CD4-positive, alpha-beta T cell (primary cell): ENCODE measurements around the gene RAPGEF6. TPM values are rescaled to one million over a fixed set of nuclear protein-coding genes. Genes with fewer than 3 reads are reported as not detected.

Source experiments
- ATAC-seq: fragments of 200-7000 bp; cut with Tn5 transposase; one replicate; pipeline ENCODE4 v1.10.0; 2022; ENCODE audit warnings: mild to moderate bottlenecking; ENCODE audit not compliant: poor library complexity
- CTCF ChIA-PET: fragments of 350-600 bp; sonication (Branson Sonifier 250); formaldehyde crosslinking; loops from one replicate; lab custom pipeline; 2021; ENCODE audit warnings: antibody characterized with exemption, inconsistent platforms; lab: Charles Lee
- POLR2A ChIA-PET: fragments of 350-600 bp; sonication (Branson Sonifier 250); formaldehyde crosslinking; loops from one replicate; lab custom pipeline; 2021; ENCODE audit warnings: antibody characterized with exemption, inconsistent platforms; lab: Charles Lee
- DNase-seq, 14 experiments: peaks; one replicate each; pipeline ENCODE4 v3.0.0-alpha.2; 2013 to 2020; ENCODE audit warnings: mixed read lengths in 2 of 14
- H3K27ac ChIP-seq, 2 donors: one replicate each; pipeline versions ENCODE4 v1.5.1 to v1.7.0; 2013; ENCODE audit warnings: low read length in 2 of 2, low read depth in 1 of 2, mild to moderate bottlenecking in 1 of 2
- H3K27me3 ChIP-seq, 2 experiments: 1 replicate in 1 of 2; 2 replicates in 1 of 2; pipeline versions ENCODE4 v1.6.1 to v1.7.0; 2013; ENCODE audit warnings: low read length in 2 of 2, control low read depth in 1 of 2, mild to moderate bottlenecking in 1 of 2, moderate library complexity in 1 of 2; ENCODE audit not compliant: insufficient read depth in 2 of 2, control insufficient read depth in 1 of 2
- H3K36me3 ChIP-seq: one replicate; pipeline ENCODE4 v1.6.1; 2013; ENCODE audit warnings: low read length, control low read depth; ENCODE audit not compliant: insufficient read depth
- H3K4me1 ChIP-seq: one replicate; pipeline ENCODE4 v1.6.1; 2013; ENCODE audit warnings: low read length, control low read depth; ENCODE audit not compliant: insufficient read depth
- H3K4me3 ChIP-seq: one replicate; pipeline ENCODE4 v1.5.1; 2013; ENCODE audit warnings: mild to moderate bottlenecking, low read length, moderate library complexity
- H3K9me3 ChIP-seq, 2 experiments: 1 replicate in 1 of 2; 2 replicates in 1 of 2; pipeline versions ENCODE4 v1.6.1 to v1.7.0; 2013; ENCODE audit warnings: low read length in 2 of 2, mild to moderate bottlenecking in 2 of 2, control low read depth in 1 of 2, moderate library complexity in 1 of 2; ENCODE audit not compliant: control insufficient read depth in 1 of 2, insufficient read depth in 1 of 2
- H3K27ac Mint-ChIP-seq: one replicate; pipeline ENCODE4 v1.8.0; 2020; ENCODE audit warnings: mixed read lengths
- H3K27me3 Mint-ChIP-seq: one replicate; pipeline ENCODE4 v1.8.0; 2021; ENCODE audit warnings: mixed read lengths
- H3K36me3 Mint-ChIP-seq: one replicate; pipeline ENCODE4 v1.8.0; 2021; ENCODE audit warnings: low read depth, mixed read lengths
- H3K4me1 Mint-ChIP-seq: one replicate; pipeline ENCODE4 v1.8.0; 2021; ENCODE audit warnings: low read depth, mixed read lengths
- H3K4me3 Mint-ChIP-seq: one replicate; pipeline ENCODE4 v1.8.0; 2020; ENCODE audit warnings: mild to moderate bottlenecking, mixed read lengths
- H3K9me3 Mint-ChIP-seq: one replicate; pipeline ENCODE4 v1.8.0; 2020; ENCODE audit warnings: mixed read lengths
- CTCF ChIP-seq: fragments of 200-600 bp; IDR thresholded peaks from one replicate; pipeline ENCODE4 v1.8.0; 2022; ENCODE audit warnings: antibody characterized with exemption, mild to moderate bottlenecking
- intact Hi-C, 2 experiments: fragments of 100-400 bp; cut with DNase I in 1 of 2; cut with micrococcal nuclease in 1 of 2; formaldehyde crosslinking; loops; one replicate each; pipeline versions ENCODE4 v1.15.1 to v1.9.0; 2023 to 2025; cut with DNase I, micrococcal nuclease
- total RNA-seq, 174 experiments: library from RNA in 2 of 174; stranded (reverse) in 2 of 174; gene quantifications; one replicate each; pipeline ENCODE4 v1.2.3 and lab custom pipeline; 2021 to 2026

Gene RAPGEF6
- total RNA-seq, 2 experiments from 2014 or later: 83.3 to 91.4 TPM

GRCh38 chr5:131677115-131677514 lies 42.1 kb upstream of the RAPGEF6 start:
- POLR2A ChIA-PET: interaction anchor here (1.0 kb wide), 1 partner anchor 41 kb away, joined by 5 read pairs; no protein-coding TSS in a partner anchor
- intact Hi-C loops: no loop called here
- Mint-ChIP-seq H3K9me3 (no peaks in the 10 kb centered on the region), H3K27ac (no peak overlapping the region), H3K36me3 (peaks cover 88% of the 10 kb centered on the region), H3K4me3 (no peak overlapping the region), H3K27me3 (no peaks in the 10 kb centered on the region), H3K4me1 (no peaks in the 10 kb centered on the region)
- Histone ChIP-seq H3K4me1 (no peaks in the 10 kb centered on the region), H3K4me3 (no peak overlapping the region), H3K27me3 (no peaks in the 10 kb centered on the region), H3K27ac (no peak overlapping the region), H3K36me3 (peaks cover 44% of the 10 kb centered on the region), H3K9me3 (no peaks in the 10 kb centered on the region)
- CTCF ChIA-PET: no interaction called here
- no peak for TF ChIP-seq CTCF
- ATAC-seq: no peak
- no peak for DNase-seq

- Histone ChIP-seq H3K9me3 (no peaks in the 10 kb centered on the region), H3K36me3 (peaks cover 48% of the 10 kb centered on the region), H3K27ac (no peak overlapping the region), H3K4me3 (no peak overlapping the region), H3K4me1 (no peaks in the 10 kb centered on the region), H3K27me3 (no peaks in the 10 kb centered on the region)
- intact Hi-C loops: loop anchor here in 1 of 2 experiments (5.0 kb wide), 1 partner anchor 70 kb away; no protein-coding TSS in a partner anchor
- no peak overlapping the region for H3K27ac Mint-ChIP-seq
- ChIA-PET POLR2A (no interaction called here), CTCF (no interaction called here)
- H3K36me3 Mint-ChIP-seq: peaks cover 88% of the 10 kb centered on the region
- H3K4me3 Mint-ChIP-seq: no peak overlapping the region
- H3K4me1 Mint-ChIP-seq: no peaks in the 10 kb centered on the region
- H3K9me3 Mint-ChIP-seq: no peaks in the 10 kb centered on the region
- no peaks in the 10 kb centered on the region for H3K27me3 Mint-ChIP-seq
- no peak for DNase-seq
- no peak for ATAC-seq
- TF ChIP-seq CTCF: no peak
Measured at GRCh38 chr5:131672776-131673175, 37.7 kb upstream of the RAPGEF6 start.

GRCh38 chr5:131671994-131672655 lies 37.1 kb upstream of the RAPGEF6 start:
- TF ChIP-seq CTCF: no peak
- ChIA-PET POLR2A (no interaction called here), CTCF (interaction anchor here (1.4 kb wide), 1 partner anchor 83 kb away, joined by 5 read pairs; no protein-coding TSS in a partner anchor)
- intact Hi-C loops: loop anchor here in 1 of 2 experiments (5.0 kb wide), 1 partner anchor 70 kb away; no protein-coding TSS in a partner anchor
- Mint-ChIP-seq H3K9me3 (no peaks in the 10 kb centered on the region), H3K4me3 (no peak overlapping the region), H3K4me1 (no peaks in the 10 kb centered on the region), H3K36me3 (peaks cover 88% of the 10 kb centered on the region), H3K27ac (no peak overlapping the region), H3K27me3 (no peaks in the 10 kb centered on the region)
- Histone ChIP-seq H3K27ac (no peak overlapping the region), H3K27me3 (no peaks in the 10 kb centered on the region), H3K4me3 (no peak overlapping the region), H3K36me3 (peaks cover 42% of the 10 kb centered on the region), H3K9me3 (no peaks in the 10 kb centered on the region), H3K4me1 (no peaks in the 10 kb centered on the region)
- ATAC-seq (no peak), DNase-seq (no peak)
